ENCODE data around the gene SYT6. TPM values are rescaled to one million over a fixed set of nuclear protein-coding genes. Genes with fewer than 3 reads are reported as not detected.
A peak's percentile ranks its signal among the peaks of the same experiment; 100 is the strongest.

Gene SYT6
- total RNA-seq, 1 experiment from 2014 or later = not detected

DNA sequence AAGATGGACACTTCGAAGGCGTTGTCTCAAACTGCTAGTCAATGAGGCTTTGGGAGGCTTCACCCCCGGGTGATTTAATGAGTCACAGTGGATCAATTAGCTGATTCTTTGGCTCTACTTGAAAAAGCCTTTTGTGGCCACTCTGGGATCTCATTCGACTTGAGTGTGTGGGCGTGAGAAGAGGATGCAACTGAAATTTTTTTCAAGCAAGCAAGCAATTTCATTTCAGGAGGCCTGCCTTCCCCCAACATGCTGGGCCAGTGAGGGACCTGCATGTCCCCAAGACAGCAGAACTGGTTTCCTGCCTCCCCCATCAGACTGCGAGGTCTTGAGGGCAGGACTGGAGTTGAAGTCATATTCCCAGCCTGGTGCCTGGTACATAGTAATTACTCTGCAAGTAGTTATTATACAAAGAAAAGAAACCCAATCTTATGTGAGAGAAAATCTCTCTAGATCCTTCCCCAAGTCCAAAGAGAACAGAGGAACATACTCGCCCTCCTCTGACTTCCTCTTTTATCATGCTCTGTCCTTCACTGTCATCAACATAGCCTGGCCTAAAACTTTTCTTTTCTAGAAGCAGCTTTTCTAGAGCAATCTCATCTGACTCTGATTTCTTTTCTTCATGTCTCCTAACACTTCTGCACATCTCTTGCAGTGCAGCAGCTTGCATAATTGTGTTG, 22.7 kb downstream of the SYT6 start:
- DNase-seq (ENCODE audit: low read depth, low spot score) = peak; percentile 82
- in situ Hi-C loops (cut with HindIII; ENCODE audit: low pct_unique_long_range_greater_than_20kb, low sequenced_read_pairs) = no loop called here

DNA sequence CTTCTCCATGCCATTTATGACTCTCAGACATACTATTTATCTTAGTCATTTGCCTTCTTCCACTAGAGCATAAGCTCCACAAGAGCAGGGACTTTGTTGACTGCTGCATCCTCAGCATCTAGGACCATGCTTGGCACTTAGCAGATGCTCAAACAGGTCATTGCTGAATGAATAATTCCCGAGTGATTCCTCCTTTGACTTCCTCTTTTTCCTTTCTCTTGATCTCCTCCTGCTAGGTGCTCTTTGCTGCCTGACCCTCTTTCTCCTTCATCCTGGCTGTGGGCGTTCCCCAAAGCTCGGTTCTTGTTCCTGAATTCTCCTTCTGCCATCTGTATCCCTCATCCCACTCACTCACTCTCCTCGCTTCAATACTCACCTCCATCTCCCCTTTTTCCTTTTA, 23.5 kb downstream of the SYT6 start:
- in situ Hi-C loops (cut with HindIII; ENCODE audit: low pct_unique_long_range_greater_than_20kb, low sequenced_read_pairs) = no loop called here
- DNase-seq (ENCODE audit: low read depth, low spot score) = no peak

DNA sequence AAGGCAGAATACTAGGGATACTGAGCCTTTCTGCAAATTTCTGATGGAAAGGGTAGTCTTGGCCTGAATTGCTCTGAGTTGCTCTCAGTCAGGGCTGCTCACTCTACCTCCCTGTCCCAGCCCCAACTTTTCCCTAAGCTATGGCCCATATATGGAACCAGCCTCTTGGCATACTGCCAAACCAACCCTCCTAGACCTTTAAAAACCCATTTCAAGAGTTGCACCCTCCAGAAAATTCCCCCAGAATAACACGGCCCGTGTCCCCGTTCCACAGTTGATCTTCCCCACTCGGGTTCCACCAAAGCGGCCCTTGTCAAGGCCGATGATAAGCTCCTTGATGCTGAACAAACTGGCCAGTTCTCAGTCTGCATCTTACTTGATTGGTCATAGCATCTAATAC, 25.4 kb downstream of the SYT6 start:
- in situ Hi-C loops (cut with HindIII; ENCODE audit: low pct_unique_long_range_greater_than_20kb, low sequenced_read_pairs) = no loop called here
- no peak for DNase-seq (ENCODE audit: low read depth, low spot score)

DNA sequence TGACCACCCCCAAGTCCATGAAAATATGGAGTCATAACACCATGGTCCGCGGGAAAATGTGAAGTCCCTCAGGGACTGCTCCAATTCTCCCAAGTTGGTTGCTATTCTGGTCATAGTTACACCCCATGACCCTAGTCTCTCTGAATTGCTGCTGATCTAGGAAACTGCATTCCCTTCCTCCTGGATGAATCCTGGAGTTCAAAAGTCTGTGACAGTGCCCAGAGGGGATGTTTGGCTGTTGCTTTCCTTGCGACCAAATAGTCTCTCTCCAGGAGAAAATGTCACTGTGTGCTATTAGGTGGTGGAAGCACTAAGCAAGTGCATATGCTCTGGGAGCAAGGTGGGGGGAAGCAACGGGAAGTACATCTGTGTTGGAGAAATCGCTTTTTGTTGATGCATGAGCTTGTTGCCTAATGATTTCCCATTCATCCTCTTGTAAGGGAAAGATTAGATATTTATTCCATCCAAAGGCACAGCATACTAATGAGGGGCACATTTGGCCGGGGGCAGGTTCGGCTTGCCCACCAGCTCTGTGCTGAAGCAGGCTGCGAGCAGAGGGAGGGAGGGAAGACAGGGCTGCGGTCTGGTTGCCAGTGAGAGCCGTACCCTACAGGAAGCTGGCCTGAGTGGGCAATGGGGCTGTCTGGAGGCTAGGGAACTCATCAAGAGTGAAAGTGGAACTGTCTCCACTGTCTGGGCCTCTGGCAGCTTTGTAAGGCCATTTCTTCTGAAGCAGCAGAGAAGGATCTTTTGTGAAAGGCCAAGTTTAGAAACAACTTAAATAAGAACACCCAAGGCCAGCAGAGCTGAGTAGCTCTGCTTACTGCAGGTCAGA, 27.2 kb downstream of the SYT6 start:
- no peak for DNase-seq (ENCODE audit: low read depth, low spot score)
- in situ Hi-C loops (cut with HindIII; ENCODE audit: low pct_unique_long_range_greater_than_20kb, low sequenced_read_pairs) = no loop called here

DNA sequence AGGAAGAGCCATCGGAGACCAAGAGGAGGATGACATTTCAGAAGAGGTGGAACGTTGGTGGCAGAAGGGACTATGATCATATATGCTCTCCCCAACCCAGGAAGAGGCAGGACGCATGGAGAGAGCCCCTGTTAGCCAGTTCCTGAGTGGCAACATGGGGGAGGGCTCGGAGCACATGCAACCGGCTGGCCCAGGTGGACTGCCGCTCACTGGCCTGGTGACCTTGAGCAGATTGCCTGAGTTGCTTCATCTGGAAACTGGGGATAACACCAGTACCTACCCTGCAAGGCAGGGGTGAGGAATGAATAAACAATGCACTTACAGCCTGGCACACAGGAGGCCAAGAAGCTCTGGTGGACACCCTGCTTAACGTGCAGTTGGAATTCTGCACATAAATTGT, 29.0 kb downstream of the SYT6 start:
- no peak for DNase-seq (ENCODE audit: low read depth, low spot score)
- in situ Hi-C loops (cut with HindIII; ENCODE audit: low pct_unique_long_range_greater_than_20kb, low sequenced_read_pairs) = no loop called here

DNA sequence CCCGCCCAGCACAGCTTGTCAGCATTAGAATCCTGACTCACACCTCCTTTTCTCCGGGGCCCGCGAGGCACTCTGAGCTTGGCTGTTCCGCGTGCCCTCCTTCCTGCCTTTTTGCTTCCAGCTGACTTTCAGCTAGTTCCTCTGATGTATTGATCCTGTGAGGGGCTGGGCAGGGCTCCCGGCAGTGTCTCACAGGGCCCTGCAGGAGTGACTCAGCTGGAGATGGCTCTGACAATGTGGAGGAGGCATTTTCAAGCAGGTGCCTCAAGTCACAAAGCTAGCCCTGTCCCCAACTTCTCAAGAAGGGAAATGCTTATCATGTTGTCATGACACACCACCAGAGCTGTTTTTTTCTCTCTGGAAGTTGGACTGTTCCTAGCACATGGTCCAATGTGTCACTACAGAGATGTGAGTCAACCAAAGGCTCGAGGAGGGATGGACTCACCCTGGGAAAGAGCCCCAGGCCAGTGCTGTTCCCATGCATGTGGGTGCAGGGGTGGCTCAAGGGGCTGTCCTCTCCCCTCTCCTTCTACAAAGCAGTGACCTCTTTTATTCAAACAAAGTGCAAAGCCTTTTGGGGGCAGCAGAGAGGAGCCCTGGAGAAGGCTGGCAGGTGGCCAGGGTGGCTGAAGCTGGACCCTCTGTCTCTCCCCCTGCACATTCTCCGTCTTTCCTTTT, 30.6 kb downstream of the SYT6 start:
- DNase-seq (ENCODE audit: low read depth, low spot score) = peak; percentile 31
- in situ Hi-C loops (cut with HindIII; ENCODE audit: low pct_unique_long_range_greater_than_20kb, low sequenced_read_pairs) = no loop called here

DNA sequence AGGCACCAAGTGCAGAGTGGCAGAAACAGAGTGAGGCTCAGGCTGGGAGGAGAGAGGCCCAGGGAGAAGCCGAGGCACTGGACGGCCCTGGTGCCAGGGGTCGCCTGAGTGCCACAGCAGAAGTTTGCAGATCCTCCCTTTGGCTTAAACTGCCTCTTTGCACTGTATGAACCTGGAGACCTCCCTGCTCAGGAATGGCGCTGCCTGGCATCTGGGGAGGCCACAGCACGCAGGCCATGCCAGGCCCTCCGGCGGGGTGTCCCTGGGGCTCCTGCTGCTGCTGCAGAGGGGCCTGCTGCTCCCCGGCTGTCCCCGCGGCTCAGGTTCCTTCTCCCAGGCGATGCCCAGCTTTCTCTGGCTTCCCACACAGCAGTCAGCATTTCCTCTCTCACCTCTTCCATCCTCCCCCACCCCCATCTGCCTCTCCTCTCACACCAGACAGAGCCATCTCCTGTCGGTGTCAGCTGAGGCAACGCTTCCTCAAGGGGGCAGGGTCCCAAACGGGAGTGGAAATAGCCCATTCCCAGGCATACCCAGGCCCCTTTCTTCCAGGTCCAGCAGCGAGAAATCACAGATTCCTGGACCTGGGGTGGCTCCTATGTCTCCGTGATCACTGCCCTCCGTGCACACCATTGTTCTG, 35.2 kb downstream of the SYT6 start:
- in situ Hi-C loops (cut with HindIII; ENCODE audit: low pct_unique_long_range_greater_than_20kb, low sequenced_read_pairs) = no loop called here
- DNase-seq (ENCODE audit: low read depth, low spot score) = no peak

DNA sequence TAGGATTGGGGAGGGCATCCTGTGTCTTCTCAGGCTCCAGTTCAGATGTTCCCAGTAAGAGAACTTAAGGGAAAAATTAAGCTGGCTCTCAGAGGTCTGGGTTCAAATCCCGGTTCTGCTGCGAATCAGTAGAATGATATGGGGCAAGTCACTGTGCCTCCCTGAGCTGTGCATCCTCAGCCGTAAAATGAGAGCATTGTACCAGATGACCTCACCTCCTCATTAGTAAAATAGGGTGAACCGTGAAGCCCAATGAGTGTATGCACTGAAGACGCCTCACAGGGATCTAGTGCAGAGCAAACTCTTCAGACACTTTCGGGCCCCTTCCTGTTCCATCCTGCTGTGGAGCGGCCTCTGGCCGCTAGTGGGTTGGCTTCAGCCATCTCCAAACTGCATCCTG, 36.0 kb downstream of the SYT6 start:
- in situ Hi-C loops (cut with HindIII; ENCODE audit: low pct_unique_long_range_greater_than_20kb, low sequenced_read_pairs) = no loop called here
- no peak for DNase-seq (ENCODE audit: low read depth, low spot score)

DNA sequence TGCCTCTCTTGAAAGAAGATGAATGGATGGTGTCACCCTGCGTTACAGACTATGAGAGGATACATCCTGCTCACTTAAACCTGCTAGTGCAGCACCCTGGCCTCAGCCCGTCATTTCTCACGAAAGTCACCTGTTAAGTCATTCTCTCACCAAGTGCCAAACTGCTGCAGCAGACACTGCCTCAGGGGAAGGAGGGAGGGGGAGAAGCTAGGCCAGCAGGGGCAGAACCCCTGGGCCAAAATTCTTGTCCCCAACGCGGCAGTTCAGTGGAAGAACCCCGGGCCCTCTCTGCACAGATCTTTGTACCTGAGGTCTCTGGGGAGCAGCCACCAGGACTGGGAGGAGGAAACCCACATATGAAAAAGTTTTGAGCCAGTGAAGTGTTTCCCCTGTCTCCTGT, 37.6 kb downstream of the SYT6 start:
- DNase-seq (ENCODE audit: low read depth, low spot score) = no peak
- in situ Hi-C loops (cut with HindIII; ENCODE audit: low pct_unique_long_range_greater_than_20kb, low sequenced_read_pairs) = no loop called here

DNA sequence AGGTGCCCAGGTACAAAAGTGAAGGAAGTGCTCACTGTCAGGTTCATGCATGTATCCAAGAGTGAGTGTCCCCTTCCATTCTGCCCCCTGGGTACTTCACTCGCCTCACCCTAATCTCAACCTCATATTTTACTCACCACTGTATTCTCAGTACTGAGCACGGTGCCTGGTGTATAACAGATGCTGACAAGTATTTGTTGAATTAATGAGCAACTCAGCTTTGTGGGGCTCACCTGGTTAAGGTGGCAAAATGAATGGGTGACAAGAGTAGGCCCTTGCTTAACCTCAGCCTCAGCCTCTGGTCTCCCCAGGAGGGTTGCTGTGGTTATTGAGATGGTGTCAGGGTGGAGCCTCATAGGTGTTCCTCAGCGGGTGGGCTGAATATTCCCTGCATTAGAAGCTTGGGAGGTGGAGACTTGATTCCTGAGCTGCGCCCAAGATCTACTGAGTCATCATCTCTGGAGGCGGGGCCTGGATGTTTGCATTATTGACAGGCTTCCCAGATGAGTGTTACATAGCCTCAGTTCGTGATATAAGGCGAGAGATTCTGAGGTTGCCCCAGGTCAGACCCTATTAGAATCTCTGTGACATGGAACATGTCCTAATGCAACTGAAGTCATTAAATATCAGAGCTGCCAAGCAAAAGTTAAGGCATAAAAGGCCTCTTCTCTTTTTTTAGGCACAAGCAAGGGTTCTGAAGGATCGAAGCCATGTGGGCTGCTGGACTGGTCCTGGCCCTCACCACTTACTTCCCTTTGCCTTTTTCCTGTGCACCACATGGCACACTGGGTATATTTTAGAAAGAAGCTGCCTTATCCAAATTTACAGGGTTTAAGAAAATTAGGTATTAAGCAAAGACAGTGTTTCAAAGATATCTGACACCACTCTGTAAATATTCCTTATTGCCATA, 39.2 kb downstream of the SYT6 start:
- in situ Hi-C loops (cut with HindIII; ENCODE audit: low pct_unique_long_range_greater_than_20kb, low sequenced_read_pairs) = no loop called here
- no peak for DNase-seq (ENCODE audit: low read depth, low spot score)

DNA sequence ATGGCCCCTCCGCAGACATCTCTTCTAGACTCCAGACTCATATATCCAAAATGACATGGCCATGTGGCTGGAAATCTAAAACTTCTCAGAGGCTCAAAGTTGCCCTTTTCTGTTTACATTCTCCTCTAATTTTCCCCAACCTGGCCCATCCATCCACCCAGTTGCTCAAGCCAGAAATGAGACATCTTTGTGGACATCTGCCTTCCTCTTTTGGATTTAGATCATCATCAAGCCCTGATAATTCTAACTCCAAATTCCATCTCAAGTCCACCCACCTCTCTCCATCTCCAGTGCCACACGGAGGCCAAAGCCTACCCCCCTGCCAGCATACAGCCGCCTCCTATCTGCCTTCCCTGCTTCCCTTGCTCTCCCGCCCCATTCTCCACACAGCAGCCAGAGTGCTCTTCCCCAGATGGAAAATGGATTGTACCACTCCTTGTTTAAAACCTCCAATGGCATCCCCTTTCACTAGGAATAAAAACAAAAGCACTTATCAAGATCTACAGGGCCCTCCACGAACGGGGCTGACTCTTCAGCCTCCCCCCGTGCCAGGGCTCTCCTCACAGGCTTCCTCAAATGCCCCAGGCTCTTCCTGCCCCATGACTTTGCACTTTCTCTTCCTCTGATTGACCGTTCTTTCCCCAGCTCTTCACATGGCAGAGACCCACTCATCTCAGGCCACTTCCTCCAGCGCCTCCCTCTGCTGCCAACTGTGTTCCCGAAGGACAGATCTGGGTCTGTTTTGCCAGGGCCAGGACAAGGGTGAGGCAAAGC, 40.1 kb downstream of the SYT6 start:
- peak; percentile 48 for DNase-seq (ENCODE audit: low read depth, low spot score)
- in situ Hi-C loops (cut with HindIII; ENCODE audit: low pct_unique_long_range_greater_than_20kb, low sequenced_read_pairs) = no loop called here

DNA sequence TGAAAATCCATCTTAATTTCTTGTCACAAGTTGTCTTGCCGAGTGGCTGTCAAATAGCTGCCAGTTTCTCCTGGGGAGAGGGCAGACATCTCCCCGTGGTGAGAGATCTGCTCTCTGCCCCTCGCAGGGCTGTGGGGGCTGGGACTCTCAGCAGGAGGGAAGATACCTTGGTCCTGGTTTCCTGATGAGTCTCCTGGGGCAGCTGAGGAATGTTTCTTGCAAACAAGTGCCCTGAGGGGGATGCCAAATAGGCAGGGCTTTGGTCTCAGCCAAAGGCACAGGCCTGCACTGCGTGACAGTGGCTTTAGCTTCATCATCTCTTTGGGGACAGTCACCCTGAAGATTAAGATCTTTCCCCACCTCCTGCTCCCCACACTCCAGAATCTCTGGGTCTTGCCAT, 40.9 kb downstream of the SYT6 start:
- DNase-seq (ENCODE audit: low read depth, low spot score) = no peak
- in situ Hi-C loops (cut with HindIII; ENCODE audit: low pct_unique_long_range_greater_than_20kb, low sequenced_read_pairs) = no loop called here

DNA sequence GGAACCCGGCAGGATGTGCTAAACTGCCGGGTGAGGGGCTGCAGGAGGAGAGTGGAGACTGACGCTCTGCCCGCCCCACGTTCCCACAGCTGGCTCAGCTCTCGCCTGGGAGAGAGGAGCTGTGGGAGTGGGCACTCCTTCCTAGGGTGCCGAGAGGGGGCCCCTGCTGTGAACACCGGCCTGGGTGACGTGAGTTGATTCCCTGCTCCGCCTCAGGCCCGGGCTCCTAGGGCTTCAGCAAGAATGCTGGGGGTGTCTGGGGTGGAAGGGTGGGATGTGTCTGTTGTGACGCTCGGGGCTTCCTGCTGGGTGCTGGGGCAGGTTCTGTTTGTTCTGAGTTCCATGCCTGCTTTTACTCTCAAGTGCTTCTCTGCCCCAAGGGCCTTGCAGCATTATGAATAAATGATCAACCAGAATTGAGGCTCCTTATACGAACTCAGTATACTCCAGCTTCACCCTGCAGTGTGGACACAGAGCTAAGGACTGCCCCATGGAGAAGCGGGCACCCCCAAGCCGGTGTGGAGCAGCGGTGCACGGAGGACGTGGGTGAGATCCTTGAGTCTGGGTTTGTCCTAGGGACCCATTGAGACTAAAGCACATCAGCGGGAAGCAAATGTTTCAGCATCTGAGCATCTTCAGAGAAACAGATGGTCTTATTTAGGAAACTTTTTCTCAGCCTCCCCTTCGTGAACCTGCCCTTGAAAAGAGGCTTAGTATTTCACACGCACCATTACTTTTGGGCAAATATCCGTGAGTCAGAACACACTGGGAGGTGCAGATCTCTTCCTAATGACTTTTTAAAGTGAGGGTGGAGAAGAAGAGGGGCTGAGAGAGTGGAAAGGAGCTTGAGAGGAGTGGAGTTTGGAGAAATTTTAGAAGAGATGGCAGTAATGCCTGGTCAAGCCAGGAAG, 41.7 kb downstream of the SYT6 start:
- no peak for DNase-seq (ENCODE audit: low read depth, low spot score)
- in situ Hi-C loops (cut with HindIII; ENCODE audit: low pct_unique_long_range_greater_than_20kb, low sequenced_read_pairs) = no loop called here

DNA sequence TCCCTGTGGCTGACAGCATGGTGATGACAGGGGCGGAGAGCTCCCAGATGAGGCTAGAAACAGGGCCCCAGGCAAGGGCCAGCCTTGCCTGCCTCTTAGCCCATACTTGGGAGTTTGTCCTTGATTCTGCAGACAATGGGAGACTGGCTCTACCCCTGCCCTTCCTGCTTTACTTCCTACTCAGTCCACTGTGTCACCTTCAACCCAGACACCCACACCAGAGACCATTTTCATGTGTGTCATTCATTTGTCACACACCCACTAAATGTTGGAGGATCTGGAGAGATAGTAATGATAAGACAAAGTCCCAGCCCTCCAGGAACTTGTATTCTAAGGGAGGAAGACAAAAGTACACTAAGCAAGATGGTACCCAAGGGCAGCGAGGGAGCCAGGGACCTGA, 43.7 kb downstream of the SYT6 start:
- no peak for DNase-seq (ENCODE audit: low read depth, low spot score)
- in situ Hi-C loops (cut with HindIII; ENCODE audit: low pct_unique_long_range_greater_than_20kb, low sequenced_read_pairs) = no loop called here

DNA sequence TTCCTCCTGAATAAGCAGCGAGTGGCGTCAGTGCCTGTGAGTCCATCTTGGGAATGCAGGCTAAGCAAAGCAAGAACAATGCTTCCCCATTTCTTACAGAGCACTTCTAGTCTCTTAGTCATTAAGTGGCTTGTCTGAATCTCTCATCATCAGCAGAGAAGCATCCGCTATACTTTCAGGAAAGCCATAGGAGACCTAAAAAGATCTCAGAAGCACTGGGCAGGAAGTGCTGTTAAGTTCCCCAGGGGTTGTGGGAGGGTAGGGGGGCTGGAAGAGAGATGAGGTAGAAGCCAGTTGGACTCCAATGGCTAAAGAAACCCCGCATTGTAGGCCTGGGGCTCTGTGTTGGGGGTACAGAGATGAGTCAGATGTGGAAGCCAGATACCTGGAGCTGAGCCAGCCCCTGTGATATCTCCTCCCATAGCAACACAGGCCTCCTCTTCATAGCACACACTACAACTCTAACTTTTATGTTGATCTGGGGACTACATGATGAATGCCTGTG, 44.9 kb downstream of the SYT6 start:
- in situ Hi-C loops (cut with HindIII; ENCODE audit: low pct_unique_long_range_greater_than_20kb, low sequenced_read_pairs) = no loop called here

More for the DNA sequence above, 44.9 kb downstream of the SYT6 start:
- no peak for DNase-seq (ENCODE audit: low read depth, low spot score)

Data from SK-MEL-5 (cell line).